PC-9 (cell line): ENCODE data around the gene GUCA1A.

Experiments
- EZH2 ChIP-seq: fragments of 200-600 bp; sonication (generic); IDR thresholded peaks from 2 replicates; pipeline ENCODE4 v1.8.0; 2017; ENCODE audit warnings: antibody characterized with exemption, low read depth
- TF ChIP-seq, protein P1 (sequence below): fragments of 200-600 bp; sonication (generic); conservative IDR thresholded peaks from 2 replicates; pipeline ENCODE4 v1.6.1; 2017; ENCODE audit warnings: mixed run types, antibody characterized with exemption, mild to moderate bottlenecking, moderate library complexity

DNA sequence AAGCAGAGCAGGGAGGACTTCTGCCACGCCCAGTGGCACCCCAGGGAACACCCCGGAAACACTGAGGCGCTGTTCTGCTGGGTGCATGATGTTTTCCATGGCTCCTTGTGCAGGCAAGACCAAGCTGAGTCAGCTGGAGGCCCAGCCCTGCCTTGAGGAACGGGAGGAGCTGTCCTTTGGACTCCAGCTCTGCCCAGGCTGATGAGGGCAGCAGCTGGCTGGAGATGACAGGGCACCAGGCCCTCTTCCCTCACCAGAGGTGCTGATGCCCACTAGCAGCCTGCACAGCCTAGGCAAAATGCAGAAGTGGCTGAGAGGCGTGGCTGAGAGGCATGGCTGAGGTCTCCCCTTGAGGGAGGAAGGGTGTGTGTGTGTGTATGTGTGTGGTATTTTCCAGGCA, 33.1 kb upstream of the GUCA1A start:
- TF ChIP-seq, protein P1, sequence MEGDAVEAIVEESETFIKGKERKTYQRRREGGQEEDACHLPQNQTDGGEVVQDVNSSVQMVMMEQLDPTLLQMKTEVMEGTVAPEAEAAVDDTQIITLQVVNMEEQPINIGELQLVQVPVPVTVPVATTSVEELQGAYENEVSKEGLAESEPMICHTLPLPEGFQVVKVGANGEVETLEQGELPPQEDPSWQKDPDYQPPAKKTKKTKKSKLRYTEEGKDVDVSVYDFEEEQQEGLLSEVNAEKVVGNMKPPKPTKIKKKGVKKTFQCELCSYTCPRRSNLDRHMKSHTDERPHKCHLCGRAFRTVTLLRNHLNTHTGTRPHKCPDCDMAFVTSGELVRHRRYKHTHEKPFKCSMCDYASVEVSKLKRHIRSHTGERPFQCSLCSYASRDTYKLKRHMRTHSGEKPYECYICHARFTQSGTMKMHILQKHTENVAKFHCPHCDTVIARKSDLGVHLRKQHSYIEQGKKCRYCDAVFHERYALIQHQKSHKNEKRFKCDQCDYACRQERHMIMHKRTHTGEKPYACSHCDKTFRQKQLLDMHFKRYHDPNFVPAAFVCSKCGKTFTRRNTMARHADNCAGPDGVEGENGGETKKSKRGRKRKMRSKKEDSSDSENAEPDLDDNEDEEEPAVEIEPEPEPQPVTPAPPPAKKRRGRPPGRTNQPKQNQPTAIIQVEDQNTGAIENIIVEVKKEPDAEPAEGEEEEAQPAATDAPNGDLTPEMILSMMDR: no peak
- no peak for TF ChIP-seq EZH2
